ENCODE data around the gene SRSF6. TPM values are rescaled to one million over a fixed set of nuclear protein-coding genes. Genes with fewer than 3 reads are reported as not detected.

The SRSF6 gene
- total RNA-seq, 1 experiment from 2014 or later: 242 TPM

DNA sequence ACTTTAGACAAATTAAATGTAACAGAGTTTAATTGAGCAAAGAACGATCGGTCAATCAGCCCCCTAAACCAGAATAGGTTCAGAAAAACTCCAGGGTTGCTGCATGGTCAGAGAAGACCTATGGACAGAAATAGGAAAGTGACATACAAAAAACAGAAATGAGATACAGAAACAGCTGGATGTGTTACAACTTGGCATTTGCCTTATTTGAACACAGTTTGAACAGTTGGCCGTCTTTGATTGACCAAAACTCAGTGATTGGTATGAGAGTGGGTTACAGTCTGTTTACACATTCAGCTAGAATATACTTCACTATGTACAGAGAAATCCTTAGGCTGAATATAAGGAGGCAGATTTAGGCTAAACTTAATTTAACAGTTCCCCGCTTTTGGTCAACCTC lies 19.9 kb downstream of the SRSF6 start:
- H3K36me3 ChIP-seq (ENCODE audit: control insufficient read depth in 1 of 2, insufficient read depth in 2 of 2, low read length in 2 of 2): no peaks in the 10 kb centered on the region
- no peak for DNase-seq (ENCODE audit: low read depth, low spot score)
- no peak overlapping the region for H3K4me2 ChIP-seq (ENCODE audit: low read length)
- H2AFZ ChIP-seq (ENCODE audit: low read depth, low read length, poor library complexity, severe bottlenecking): no peak overlapping the region
- H3K79me2 ChIP-seq (ENCODE audit: insufficient read depth, low read length): no peaks in the 10 kb centered on the region
- H3K9ac ChIP-seq (ENCODE audit: low read length): no peak overlapping the region
- no TSS peak for BruUV-seq (replicated peaks)
- no peaks in the 10 kb centered on the region for H3K4me1 ChIP-seq (ENCODE audit: control insufficient read depth in 1 of 2, insufficient read depth in 2 of 2, low read length in 2 of 2)
- POLR2A ChIA-PET: no interaction called here
- H3K27ac ChIP-seq (ENCODE audit: low read depth, low read length): no peak overlapping the region
- no peak for ATAC-seq
- H3K4me3 ChIP-seq (replicated peaks in 1 of 2; ENCODE audit: low read depth in 1 of 2, low read length in 2 of 2): no peak overlapping the region
- no peaks in the 10 kb centered on the region for H3K9me3 ChIP-seq (ENCODE audit: control insufficient read depth in 1 of 2, insufficient read depth in 1 of 2, low read depth in 1 of 2, low read length in 2 of 2)
- intact Hi-C loops (cut with micrococcal nuclease): no loop called here
- RAD21 ChIA-PET (ENCODE audit: low non-redundant PET in 1 of 2, low total read pairs in 2 of 2, uncharacterized antibody in 2 of 2, unreplicated experiment in 2 of 2): interaction anchor here in 1 of 2 experiments (0.7 kb wide), 1 partner anchor 13 kb away, joined by 4 read pairs; no protein-coding TSS in a partner anchor
- CTCF ChIA-PET: no interaction called here
- no peaks in the 10 kb centered on the region for H3K9me2 ChIP-seq (ENCODE audit: insufficient read depth)
- no peaks in the 10 kb centered on the region for H4K20me1 ChIP-seq (ENCODE audit: insufficient read depth)
- no peaks in the 10 kb centered on the region for H3K27me3 ChIP-seq (ENCODE audit: insufficient read depth, low read length)
- TF ChIP-seq TCF7L2 (IDR thresholded peaks at IDR 0.05; ENCODE audit: borderline replicate concordance, extremely low read depth, insufficient read depth, insufficient read length): no peak
- no peak for TF ChIP-seq MAX (IDR thresholded peaks at IDR 0.05)
- TF ChIP-seq EGR1 (IDR thresholded peaks at IDR 0.05; ENCODE audit: low read depth): no peak
- no peak for TF ChIP-seq ELF1 (IDR thresholded peaks at IDR 0.05; ENCODE audit: borderline replicate concordance, low read depth)
- TF ChIP-seq JUND (IDR thresholded peaks at IDR 0.05): no peak
- TF ChIP-seq YY1 (IDR thresholded peaks at IDR 0.05; ENCODE audit: extremely low read depth, insufficient replicate concordance, low read depth, low read length): no peak
- no peak for TF ChIP-seq CBX3 (IDR thresholded peaks at IDR 0.05; ENCODE audit: low read depth)
- TF ChIP-seq ZFX (IDR thresholded peaks at IDR 0.05): no peak
- TF ChIP-seq, protein P1, sequence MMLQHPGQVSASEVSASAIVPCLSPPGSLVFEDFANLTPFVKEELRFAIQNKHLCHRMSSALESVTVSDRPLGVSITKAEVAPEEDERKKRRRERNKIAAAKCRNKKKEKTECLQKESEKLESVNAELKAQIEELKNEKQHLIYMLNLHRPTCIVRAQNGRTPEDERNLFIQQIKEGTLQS (IDR thresholded peaks at IDR 0.05): no peak
- no peak for TF ChIP-seq SRF (IDR thresholded peaks at IDR 0.05; ENCODE audit: low read depth)
- no peak for TF ChIP-seq CEBPB (IDR thresholded peaks at IDR 0.05; ENCODE audit: low read depth)
- no peak for TF ChIP-seq EZH2 (IDR thresholded peaks at IDR 0.05)
- TF ChIP-seq, protein P2, sequence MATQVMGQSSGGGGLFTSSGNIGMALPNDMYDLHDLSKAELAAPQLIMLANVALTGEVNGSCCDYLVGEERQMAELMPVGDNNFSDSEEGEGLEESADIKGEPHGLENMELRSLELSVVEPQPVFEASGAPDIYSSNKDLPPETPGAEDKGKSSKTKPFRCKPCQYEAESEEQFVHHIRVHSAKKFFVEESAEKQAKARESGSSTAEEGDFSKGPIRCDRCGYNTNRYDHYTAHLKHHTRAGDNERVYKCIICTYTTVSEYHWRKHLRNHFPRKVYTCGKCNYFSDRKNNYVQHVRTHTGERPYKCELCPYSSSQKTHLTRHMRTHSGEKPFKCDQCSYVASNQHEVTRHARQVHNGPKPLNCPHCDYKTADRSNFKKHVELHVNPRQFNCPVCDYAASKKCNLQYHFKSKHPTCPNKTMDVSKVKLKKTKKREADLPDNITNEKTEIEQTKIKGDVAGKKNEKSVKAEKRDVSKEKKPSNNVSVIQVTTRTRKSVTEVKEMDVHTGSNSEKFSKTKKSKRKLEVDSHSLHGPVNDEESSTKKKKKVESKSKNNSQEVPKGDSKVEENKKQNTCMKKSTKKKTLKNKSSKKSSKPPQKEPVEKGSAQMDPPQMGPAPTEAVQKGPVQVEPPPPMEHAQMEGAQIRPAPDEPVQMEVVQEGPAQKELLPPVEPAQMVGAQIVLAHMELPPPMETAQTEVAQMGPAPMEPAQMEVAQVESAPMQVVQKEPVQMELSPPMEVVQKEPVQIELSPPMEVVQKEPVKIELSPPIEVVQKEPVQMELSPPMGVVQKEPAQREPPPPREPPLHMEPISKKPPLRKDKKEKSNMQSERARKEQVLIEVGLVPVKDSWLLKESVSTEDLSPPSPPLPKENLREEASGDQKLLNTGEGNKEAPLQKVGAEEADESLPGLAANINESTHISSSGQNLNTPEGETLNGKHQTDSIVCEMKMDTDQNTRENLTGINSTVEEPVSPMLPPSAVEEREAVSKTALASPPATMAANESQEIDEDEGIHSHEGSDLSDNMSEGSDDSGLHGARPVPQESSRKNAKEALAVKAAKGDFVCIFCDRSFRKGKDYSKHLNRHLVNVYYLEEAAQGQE (IDR thresholded peaks at IDR 0.05; ENCODE audit: low read depth): no peak
- TF ChIP-seq EZH2phosphoT487 (IDR thresholded peaks at IDR 0.05; ENCODE audit: borderline replicate concordance): no peak
- no peak for TF ChIP-seq POLR2A (IDR thresholded peaks at IDR 0.05; ENCODE audit: borderline replicate concordance, extremely low read depth, insufficient read depth, insufficient read length)
- no peak for TF ChIP-seq ZNF274 (IDR thresholded peaks at IDR 0.05; ENCODE audit: low read depth, low read length)
- TF ChIP-seq ZBTB33 (IDR thresholded peaks at IDR 0.05; ENCODE audit: extremely low read depth, insufficient replicate concordance, low read length): no peak
- TF ChIP-seq FOSL1 (IDR thresholded peaks at IDR 0.05; ENCODE audit: low read depth): no peak
- no peak for TF ChIP-seq SIN3A (IDR thresholded peaks at IDR 0.05; ENCODE audit: low read depth)

All from HCT116 (cell line).